Fibroblast of mammary gland (primary cell): ENCODE data around the gene TLR5.

Experiments
- DNase-seq: peaks from one replicate; pipeline ENCODE4 v3.0.0-alpha.2; 2010; ENCODE audit warnings: low read depth
- H3K4me3 ChIP-seq: 2 replicates; pipeline ENCODE4 v1.5.1; 2011; ENCODE audit warnings: low read depth, mild to moderate bottlenecking, low read length, moderate library complexity; ENCODE audit not compliant: control insufficient read depth
- TF ChIP-seq, protein P1 (sequence below): conservative IDR thresholded peaks from 2 replicates; pipeline ENCODE4 v1.5.1; 2011; ENCODE audit warnings: low read depth, low read length, inconsistent platforms; ENCODE audit not compliant: control insufficient read depth, insufficient read depth

TLR5 gene

GRCh38 chr1:223140611-223141405 lies 2.2 kb downstream of the TLR5 start:
- TF ChIP-seq, protein P1, sequence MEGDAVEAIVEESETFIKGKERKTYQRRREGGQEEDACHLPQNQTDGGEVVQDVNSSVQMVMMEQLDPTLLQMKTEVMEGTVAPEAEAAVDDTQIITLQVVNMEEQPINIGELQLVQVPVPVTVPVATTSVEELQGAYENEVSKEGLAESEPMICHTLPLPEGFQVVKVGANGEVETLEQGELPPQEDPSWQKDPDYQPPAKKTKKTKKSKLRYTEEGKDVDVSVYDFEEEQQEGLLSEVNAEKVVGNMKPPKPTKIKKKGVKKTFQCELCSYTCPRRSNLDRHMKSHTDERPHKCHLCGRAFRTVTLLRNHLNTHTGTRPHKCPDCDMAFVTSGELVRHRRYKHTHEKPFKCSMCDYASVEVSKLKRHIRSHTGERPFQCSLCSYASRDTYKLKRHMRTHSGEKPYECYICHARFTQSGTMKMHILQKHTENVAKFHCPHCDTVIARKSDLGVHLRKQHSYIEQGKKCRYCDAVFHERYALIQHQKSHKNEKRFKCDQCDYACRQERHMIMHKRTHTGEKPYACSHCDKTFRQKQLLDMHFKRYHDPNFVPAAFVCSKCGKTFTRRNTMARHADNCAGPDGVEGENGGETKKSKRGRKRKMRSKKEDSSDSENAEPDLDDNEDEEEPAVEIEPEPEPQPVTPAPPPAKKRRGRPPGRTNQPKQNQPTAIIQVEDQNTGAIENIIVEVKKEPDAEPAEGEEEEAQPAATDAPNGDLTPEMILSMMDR = no peak
- H3K4me3 ChIP-seq = no peak overlapping the region
- no peak for DNase-seq

- DNase-seq = peak; percentile 81
- no peak overlapping the region for H3K4me3 ChIP-seq
- TF ChIP-seq, protein P1 = no peak
These were observed 5.5 kb downstream of the TLR5 start for GRCh38 chr1:223137455-223138085.

DNA sequence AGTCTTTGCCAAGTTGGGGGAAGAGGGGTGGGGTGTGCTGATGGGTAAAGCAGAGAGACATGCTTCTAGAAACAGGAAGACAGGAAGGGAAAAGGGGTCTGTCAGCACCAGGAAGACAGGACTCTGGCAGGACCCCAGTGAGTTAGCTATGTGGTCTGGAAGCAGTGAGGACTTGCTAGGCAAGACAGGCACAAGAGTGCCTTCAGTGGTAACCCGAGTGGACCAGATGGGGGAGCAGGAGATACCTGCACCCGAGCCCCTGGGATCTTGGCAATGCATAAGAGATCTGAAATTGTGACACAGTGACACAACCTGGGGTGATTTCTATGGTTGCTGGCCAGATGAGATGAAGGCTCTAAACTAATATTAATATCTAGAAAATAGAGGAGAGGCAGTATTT lies 7.0 kb downstream of the TLR5 start:
- DNase-seq = no peak
- no peak overlapping the region for H3K4me3 ChIP-seq
- TF ChIP-seq, protein P1 = no peak

- no peak overlapping the region for H3K4me3 ChIP-seq
- TF ChIP-seq, protein P1 = no peak
- DNase-seq = peak; percentile 81
These were observed 7.7 kb downstream of the TLR5 start for GRCh38 chr1:223135176-223135942.

GRCh38 chr1:223133824-223134435 lies 9.1 kb downstream of the TLR5 start:
- DNase-seq = peak; percentile 69
- TF ChIP-seq, protein P1 = peak; percentile 88
- peak overlapping the region; percentile 27 for H3K4me3 ChIP-seq

DNA sequence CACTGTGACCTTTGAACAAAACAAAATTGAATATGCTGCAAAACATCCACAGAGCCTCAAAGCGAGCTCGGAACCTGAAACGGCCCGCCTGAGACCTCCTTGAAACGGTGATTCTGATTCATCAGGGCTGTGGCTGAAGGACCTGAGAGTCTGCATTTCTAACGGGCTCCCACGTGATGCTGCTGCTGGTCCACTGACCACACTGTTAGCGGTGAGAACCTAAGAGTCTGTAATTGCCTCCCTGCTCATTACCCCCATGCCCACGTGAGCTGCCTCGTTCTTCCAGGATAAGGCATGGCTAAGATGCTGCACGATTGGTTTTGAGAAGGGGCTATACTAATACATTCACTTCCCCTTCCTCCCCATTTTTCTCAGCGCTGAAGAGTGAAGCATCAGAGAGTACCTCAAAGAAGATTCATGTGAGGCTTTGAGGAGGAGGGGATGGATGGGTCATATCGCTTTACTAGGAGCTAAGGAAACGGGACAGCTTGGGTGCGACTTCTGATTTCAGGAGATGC lies 9.7 kb downstream of the TLR5 start:
- DNase-seq = no peak
- no peak overlapping the region for H3K4me3 ChIP-seq
- TF ChIP-seq, protein P1 = no peak
